ENCODE data around the gene EEPD1. TPM values are rescaled to one million over a fixed set of nuclear protein-coding genes. Genes with fewer than 3 reads are reported as not detected.

EEPD1 gene
- total RNA-seq, 2 donors from 2014 or later, result 4.0 to 6.8 TPM

DNA sequence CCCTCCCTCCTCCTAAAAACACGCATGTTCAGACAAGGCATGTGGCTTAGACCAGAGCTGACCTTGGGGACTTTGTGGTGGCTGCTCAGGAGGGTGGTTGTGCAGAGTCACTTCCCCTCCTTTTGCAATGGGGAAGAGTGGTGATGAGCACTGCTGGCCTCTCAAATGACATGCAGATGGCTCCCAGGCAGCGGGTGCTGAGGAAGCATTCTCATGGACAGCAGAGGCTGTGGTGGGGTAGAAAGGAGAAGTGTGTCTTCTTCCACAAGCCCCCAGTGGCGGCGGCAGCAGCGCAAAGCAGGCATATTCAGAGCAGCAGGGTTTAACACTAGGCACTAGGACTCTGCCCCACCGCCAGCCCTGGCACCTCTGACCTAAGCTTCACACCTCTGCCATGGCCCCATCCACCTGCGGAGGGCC lies 130.7 kb downstream of the EEPD1 start:
- peaks cover 0 to 45% of the 10 kb centered on the region in 2 donors for H3K4me1 ChIP-seq
- H3K27ac ChIP-seq, result peak overlapping the region in 1 of 2 donors; percentile 22
- peak; percentile 77 for DNase-seq (ENCODE audit: low spot score)

DNA sequence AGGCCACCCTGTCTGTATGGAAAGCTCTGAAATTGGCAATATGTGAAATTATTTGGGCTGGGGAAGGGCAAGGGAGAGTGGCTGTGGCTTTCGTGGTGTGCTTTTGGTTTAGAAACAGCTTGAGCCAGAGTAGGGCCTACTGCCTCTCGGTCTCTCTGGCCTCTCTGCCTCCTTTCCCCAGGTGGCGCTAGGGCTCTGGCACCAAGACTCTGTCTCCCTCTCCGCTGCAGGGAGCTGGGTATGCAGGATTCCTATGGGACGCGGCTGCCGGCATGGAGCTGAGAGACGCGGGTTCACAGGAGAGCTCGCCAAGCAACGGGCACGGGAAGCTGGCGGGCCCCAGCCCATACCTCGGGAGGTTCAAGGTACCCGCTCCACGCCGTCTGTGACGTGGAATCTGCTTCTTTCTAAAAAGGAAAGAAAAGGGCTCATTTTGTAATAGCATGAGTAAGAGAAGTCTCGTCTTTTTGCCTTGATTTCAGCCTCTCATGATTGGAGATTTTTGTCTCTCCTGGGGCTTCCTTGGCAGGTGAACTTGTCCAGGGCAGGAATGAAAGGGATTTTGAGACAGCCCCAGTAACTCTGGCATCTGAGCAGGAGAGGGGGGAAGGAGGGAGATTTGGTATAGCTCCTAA lies 131.5 kb downstream of the EEPD1 start:
- Histone ChIP-seq H3K4me1 (peaks cover 0 to 43% of the 10 kb centered on the region in 2 donors), H3K9me3 (no peaks in the 10 kb centered on the region), H3K4me3 (no peak overlapping the region), H3K27ac (peak overlapping the region in 1 of 2 donors; percentile 22), H3K27me3 (no peaks in the 10 kb centered on the region), H3K36me3 (no peaks in the 10 kb centered on the region)
- TF ChIP-seq, protein P1, sequence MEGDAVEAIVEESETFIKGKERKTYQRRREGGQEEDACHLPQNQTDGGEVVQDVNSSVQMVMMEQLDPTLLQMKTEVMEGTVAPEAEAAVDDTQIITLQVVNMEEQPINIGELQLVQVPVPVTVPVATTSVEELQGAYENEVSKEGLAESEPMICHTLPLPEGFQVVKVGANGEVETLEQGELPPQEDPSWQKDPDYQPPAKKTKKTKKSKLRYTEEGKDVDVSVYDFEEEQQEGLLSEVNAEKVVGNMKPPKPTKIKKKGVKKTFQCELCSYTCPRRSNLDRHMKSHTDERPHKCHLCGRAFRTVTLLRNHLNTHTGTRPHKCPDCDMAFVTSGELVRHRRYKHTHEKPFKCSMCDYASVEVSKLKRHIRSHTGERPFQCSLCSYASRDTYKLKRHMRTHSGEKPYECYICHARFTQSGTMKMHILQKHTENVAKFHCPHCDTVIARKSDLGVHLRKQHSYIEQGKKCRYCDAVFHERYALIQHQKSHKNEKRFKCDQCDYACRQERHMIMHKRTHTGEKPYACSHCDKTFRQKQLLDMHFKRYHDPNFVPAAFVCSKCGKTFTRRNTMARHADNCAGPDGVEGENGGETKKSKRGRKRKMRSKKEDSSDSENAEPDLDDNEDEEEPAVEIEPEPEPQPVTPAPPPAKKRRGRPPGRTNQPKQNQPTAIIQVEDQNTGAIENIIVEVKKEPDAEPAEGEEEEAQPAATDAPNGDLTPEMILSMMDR (IDR thresholded peaks at IDR 0.05), result no peak
- DNase-seq (ENCODE audit: low spot score), result no peak

More for the DNA sequence above, 130.7 kb downstream of the EEPD1 start:
- H3K36me3 ChIP-seq, result no peaks in the 10 kb centered on the region
- no peaks in the 10 kb centered on the region for H3K9me3 ChIP-seq
- TF ChIP-seq, protein P1 (IDR thresholded peaks at IDR 0.05), result no peak
- H3K4me3 ChIP-seq, result no peak overlapping the region
- no peaks in the 10 kb centered on the region for H3K27me3 ChIP-seq

DNA sequence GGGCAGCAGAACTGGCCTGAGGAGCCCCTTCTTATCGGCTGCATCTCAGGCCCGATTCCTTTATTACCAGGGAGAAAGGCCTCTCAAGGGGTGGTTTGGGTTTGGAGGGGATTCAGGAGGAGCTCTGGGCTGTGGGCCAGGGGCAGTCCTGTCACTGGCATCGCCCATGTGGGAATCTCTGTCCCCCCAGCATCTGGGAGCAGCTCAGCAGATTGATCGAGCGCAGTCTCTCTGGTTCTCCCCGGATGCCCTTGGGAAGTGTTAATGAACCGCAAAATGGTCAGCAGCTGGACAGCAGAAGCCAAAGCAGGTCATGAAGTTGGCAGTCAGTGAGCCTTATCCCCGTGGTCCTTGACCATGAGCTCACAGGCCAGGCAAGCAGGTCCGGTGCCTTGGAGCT lies 132.2 kb downstream of the EEPD1 start:
- Histone ChIP-seq H3K36me3 (no peaks in the 10 kb centered on the region), H3K9me3 (no peaks in the 10 kb centered on the region), H3K27ac (peak overlapping the region in 1 of 2 donors; percentile 5), H3K4me3 (no peak overlapping the region), H3K4me1 (peaks cover 0 to 39% of the 10 kb centered on the region in 2 donors), H3K27me3 (no peaks in the 10 kb centered on the region)
- TF ChIP-seq, protein P1 (IDR thresholded peaks at IDR 0.05), result no peak
- DNase-seq (ENCODE audit: low spot score), result no peak

DNA sequence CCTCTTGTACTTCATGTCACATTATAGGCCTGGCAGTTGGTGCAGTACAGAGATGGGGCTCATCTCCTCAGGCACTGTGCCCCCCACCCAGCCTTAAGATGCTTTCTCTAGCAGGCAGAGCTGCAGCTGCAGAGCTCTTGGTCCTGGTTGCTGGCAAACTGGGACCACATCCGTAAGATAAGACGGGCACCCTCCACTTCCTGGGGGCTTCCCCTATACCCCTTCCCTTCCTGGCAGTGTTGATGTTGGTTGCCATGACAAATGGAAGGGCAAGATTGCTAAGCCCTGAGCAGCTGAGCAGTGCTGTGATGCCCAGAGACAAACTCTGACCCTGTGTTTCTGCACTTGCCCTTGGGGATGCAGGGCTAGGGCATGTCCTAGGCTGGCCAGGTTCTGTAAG lies 133.2 kb downstream of the EEPD1 start:
- H3K27ac ChIP-seq, result peak overlapping the region; percentile 46 to 51
- H3K9me3 ChIP-seq, result no peaks in the 10 kb centered on the region
- TF ChIP-seq, protein P1 (IDR thresholded peaks at IDR 0.05), result no peak

DNA sequence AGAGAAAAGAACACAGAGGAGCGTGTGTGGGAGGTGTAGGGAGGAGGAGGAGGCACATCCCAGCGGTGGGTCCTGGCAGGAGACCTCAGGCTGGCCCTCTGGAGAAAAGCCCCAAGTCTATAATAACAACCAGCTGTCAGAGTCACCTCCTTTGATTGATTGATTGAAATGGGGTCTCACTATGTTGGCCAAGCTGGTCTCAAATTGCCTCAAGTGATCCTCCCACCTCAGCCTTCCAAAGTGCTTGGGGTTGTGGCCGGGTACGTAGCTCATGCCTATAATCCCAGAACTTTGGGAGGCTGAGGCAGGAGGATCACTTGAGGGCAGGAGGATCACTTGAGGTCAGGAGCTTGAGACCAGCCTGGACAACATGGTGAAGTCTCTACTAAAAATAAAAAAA lies 133.6 kb downstream of the EEPD1 start:
- Histone ChIP-seq H3K9me3 (no peaks in the 10 kb centered on the region), H3K36me3 (no peaks in the 10 kb centered on the region), H3K27ac (peak overlapping the region; percentile 46 to 51), H3K27me3 (no peaks in the 10 kb centered on the region), H3K4me1 (peaks cover 0 to 30% of the 10 kb centered on the region in 2 donors), H3K4me3 (no peak overlapping the region)
- TF ChIP-seq, protein P1 (IDR thresholded peaks at IDR 0.05), result no peak
- no peak for DNase-seq (ENCODE audit: low spot score)

More for the DNA sequence above, 133.2 kb downstream of the EEPD1 start:
- DNase-seq (ENCODE audit: low spot score), result no peak
- Histone ChIP-seq H3K36me3 (no peaks in the 10 kb centered on the region), H3K27me3 (no peaks in the 10 kb centered on the region), H3K4me1 (peaks cover 0 to 32% of the 10 kb centered on the region in 2 donors), H3K4me3 (no peak overlapping the region)

Data from right atrium auricular region (tissue), 2 donors.